Fibroblast of lung (primary cell): ENCODE data around the gene BMP7. TPM values are rescaled to one million over a fixed set of nuclear protein-coding genes. Genes with fewer than 3 reads are reported as not detected.

ENCODE experiments used
- DNase-seq, 2 donors: peaks; one replicate each; pipeline versions ENCODE4 v3.0.0 to v3.0.0-alpha.2; 2010; ENCODE audit warnings: low read depth in 2 of 2
- H2AFZ ChIP-seq: 2 replicates; pipeline ENCODE4 v1.5.1; 2012; ENCODE audit warnings: low read length, control low read depth, inconsistent platforms
- H3K27ac ChIP-seq: 2 replicates; pipeline ENCODE4 v1.5.1; 2011; ENCODE audit warnings: low read length, control low read depth; ENCODE audit not compliant: insufficient read depth
- H3K27me3 ChIP-seq: 2 replicates; pipeline ENCODE4 v1.5.1; 2011; ENCODE audit warnings: mild to moderate bottlenecking, low read length; ENCODE audit not compliant: control insufficient read depth, insufficient read depth
- H3K36me3 ChIP-seq: 2 replicates; pipeline ENCODE4 v1.5.1; 2011; ENCODE audit warnings: low read length; ENCODE audit not compliant: control insufficient read depth, insufficient read depth
- H3K4me1 ChIP-seq: 2 replicates; pipeline ENCODE4 v1.5.1; 2011; ENCODE audit warnings: low read length; ENCODE audit not compliant: control insufficient read depth, insufficient read depth; ENCODE audit errors: extremely low read depth
- H3K4me2 ChIP-seq: 2 replicates; pipeline ENCODE4 v1.5.1; 2011; ENCODE audit warnings: low read length, control low read depth; ENCODE audit not compliant: insufficient read depth; ENCODE audit errors: extremely low read depth
- H3K4me3 ChIP-seq, 4 experiments: fragments of 200-600 bp in 1 of 4; sonication (generic) in 1 of 4; replicated peaks in 1 of 4; 2 replicates each; pipeline ENCODE4 v1.5.1; 2011 to 2016; ENCODE audit warnings: low read length in 4 of 4, low read depth in 3 of 4, mild to moderate bottlenecking in 3 of 4, control low read depth in 2 of 4, inconsistent platforms in 1 of 4, mixed read lengths in 1 of 4; ENCODE audit not compliant: insufficient read depth in 1 of 4; ENCODE audit errors: control extremely low read depth in 1 of 4
- H3K79me2 ChIP-seq: 2 replicates; pipeline ENCODE4 v1.5.1; 2012; ENCODE audit warnings: mild to moderate bottlenecking, low read length, inconsistent platforms; ENCODE audit not compliant: control insufficient read depth, insufficient read depth
- H3K9ac ChIP-seq: 2 replicates; pipeline ENCODE4 v1.5.1; 2011; ENCODE audit warnings: mild to moderate bottlenecking, low read length, control low read depth; ENCODE audit not compliant: insufficient read depth
- H3K9me3 ChIP-seq: 2 replicates; pipeline ENCODE4 v1.5.1; 2012; ENCODE audit warnings: low read depth, low read length; ENCODE audit not compliant: control insufficient read depth, insufficient read depth
- H4K20me1 ChIP-seq: 2 replicates; pipeline ENCODE4 v1.5.1; 2011; ENCODE audit warnings: low read length; ENCODE audit not compliant: control insufficient read depth, insufficient read depth; ENCODE audit errors: extremely low read depth
- CTCF ChIP-seq, 2 donors: IDR thresholded peaks in 1 of 2; conservative IDR thresholded peaks in 1 of 2; 1 replicate in 1 of 2; 2 replicates in 1 of 2; pipeline ENCODE4 v1.5.1; 2011 to 2012; ENCODE audit warnings: low read length in 2 of 2, control low read depth in 1 of 2, inconsistent platforms in 1 of 2, low read depth in 1 of 2, mild to moderate bottlenecking in 1 of 2
- EZH2 ChIP-seq: IDR thresholded peaks from 2 replicates; pipeline ENCODE4 v1.5.1; 2012; ENCODE audit warnings: low read length, control low read depth, mild to moderate bottlenecking; ENCODE audit errors: missing control alignments
- polyA plus RNA-seq, 2 donors: library from polyadenylated mRNA; depleted of rRNA in 1 of 2; stranded (reverse) in 1 of 2; unstranded in 1 of 2; fragments of >200 nt; gene quantifications; 2 replicates each; pipeline ENCODE4 v1.2.1, GENCODE V29; 2011 to 2012; ENCODE audit warnings: missing spikeins in 1 of 2
- total RNA-seq: library from RNA; depleted of rRNA; stranded (reverse); fragments of >200 nt; gene quantifications from 2 replicates; pipeline ENCODE4 v1.2.1, GENCODE V29; 2014

The BMP7 gene
- total and polyA plus RNA-seq, 2 donors (not counting 1 experiment from before 2014, with no cell fraction given) = not detected

GRCh38 chr20:57131601-57132391 lies 134.6 kb downstream of the BMP7 start:
- no peaks in the 10 kb centered on the region for H3K79me2 ChIP-seq
- H3K4me2 ChIP-seq = no peak overlapping the region
- H3K9ac ChIP-seq = no peak overlapping the region
- no peaks in the 10 kb centered on the region for H3K36me3 ChIP-seq
- H3K9me3 ChIP-seq = no peaks in the 10 kb centered on the region
- H4K20me1 ChIP-seq = no peaks in the 10 kb centered on the region
- no peak overlapping the region for H3K27ac ChIP-seq
- no peak overlapping the region for H3K4me3 ChIP-seq
- H2AFZ ChIP-seq = no peak overlapping the region
- H3K27me3 ChIP-seq = no peaks in the 10 kb centered on the region
- DNase-seq = no peak
- no peaks in the 10 kb centered on the region for H3K4me1 ChIP-seq
- TF ChIP-seq EZH2 = no peak

GRCh38 chr20:57131077-57131476 lies 135.4 kb downstream of the BMP7 start:
- DNase-seq = no peak
- Histone ChIP-seq H3K9ac (no peak overlapping the region), H3K4me1 (no peaks in the 10 kb centered on the region), H3K79me2 (no peaks in the 10 kb centered on the region), H3K4me3 (no peak overlapping the region), H3K9me3 (no peaks in the 10 kb centered on the region), H3K27me3 (no peaks in the 10 kb centered on the region), H4K20me1 (no peaks in the 10 kb centered on the region), H3K36me3 (no peaks in the 10 kb centered on the region), H2AFZ (no peak overlapping the region), H3K4me2 (no peak overlapping the region), H3K27ac (no peak overlapping the region)
- no peak for TF ChIP-seq EZH2
- no peak for TF ChIP-seq CTCF (conservative IDR thresholded peaks at IDR 0.05 in 1 of 2, IDR thresholded peaks at IDR 0.05 in 1 of 2; ENCODE audit: low read depth in 1 of 2, low read length in 2 of 2)

GRCh38 chr20:57130160-57130772 lies 136.2 kb downstream of the BMP7 start:
- Histone ChIP-seq H3K27me3 (no peaks in the 10 kb centered on the region), H3K79me2 (no peaks in the 10 kb centered on the region), H3K4me1 (no peaks in the 10 kb centered on the region), H4K20me1 (no peaks in the 10 kb centered on the region), H3K9ac (no peak overlapping the region), H3K27ac (no peak overlapping the region), H2AFZ (no peak overlapping the region), H3K4me2 (no peak overlapping the region), H3K9me3 (no peaks in the 10 kb centered on the region), H3K4me3 (no peak overlapping the region), H3K36me3 (no peaks in the 10 kb centered on the region)
- TF ChIP-seq CTCF (conservative IDR thresholded peaks at IDR 0.05 in 1 of 2, IDR thresholded peaks at IDR 0.05 in 1 of 2; ENCODE audit: low read depth in 1 of 2, low read length in 2 of 2) = no peak
- no peak for TF ChIP-seq EZH2
- no peak for DNase-seq
